Ecto neural progenitor cell (in vitro differentiated cells): ENCODE data around the gene DNAI7.

ENCODE experiments used
- DNase-seq: peaks from one replicate; pipeline ENCODE4 v3.0.0-alpha.2; 2018; ENCODE audit warnings: low spot score

DNAI7 gene

GRCh38 chr12:25101092-25101445 is 93.9 kb downstream of the DNAI7 start:
- no peak for DNase-seq

- DNase-seq: no peak
These were observed 94.5 kb downstream of the DNAI7 start for GRCh38 chr12:25100194-25101091.

- DNase-seq: no peak
These were observed 96.0 kb downstream of the DNAI7 start for GRCh38 chr12:25099010-25099409.

DNA sequence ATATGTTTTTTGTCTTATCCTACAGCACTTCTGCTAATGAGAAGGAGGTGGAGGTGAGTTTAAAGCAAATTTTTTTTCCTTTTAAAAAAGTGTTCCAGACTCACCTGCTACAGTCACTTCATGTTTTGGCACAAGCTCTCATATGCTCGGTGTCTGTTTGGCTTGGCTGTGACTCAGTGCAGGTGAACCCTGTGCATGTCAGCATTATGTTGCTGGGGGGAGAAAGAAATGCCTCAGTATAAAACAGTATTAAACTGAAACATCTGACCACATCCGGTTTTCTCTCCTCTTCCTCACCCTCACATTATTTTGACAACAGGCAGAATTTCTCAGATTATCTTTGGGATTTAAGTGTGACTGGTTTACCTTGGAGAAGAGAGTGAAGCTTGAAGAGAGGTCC is 105.2 kb downstream of the DNAI7 start:
- no peak for DNase-seq

DNA sequence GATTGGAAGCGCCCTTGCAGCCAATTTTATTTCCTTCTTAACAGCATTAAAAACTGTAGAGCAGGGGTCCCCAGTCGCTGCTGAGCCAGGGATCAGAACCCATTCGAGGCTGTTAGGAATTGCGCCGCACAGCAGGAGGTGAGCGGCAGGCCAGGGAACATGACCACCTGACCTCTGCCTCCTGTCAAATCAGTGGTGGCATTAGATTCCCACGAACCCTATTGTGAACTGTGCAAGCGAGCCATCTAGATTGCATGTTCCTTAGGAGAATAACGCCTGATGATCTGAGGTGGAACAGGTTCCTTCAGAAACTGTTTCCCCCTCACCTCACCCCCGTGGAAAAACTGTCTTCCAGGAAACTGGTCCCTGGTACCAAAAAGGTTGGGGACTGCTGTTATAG is 107.4 kb downstream of the DNAI7 start:
- no peak for DNase-seq

DNA sequence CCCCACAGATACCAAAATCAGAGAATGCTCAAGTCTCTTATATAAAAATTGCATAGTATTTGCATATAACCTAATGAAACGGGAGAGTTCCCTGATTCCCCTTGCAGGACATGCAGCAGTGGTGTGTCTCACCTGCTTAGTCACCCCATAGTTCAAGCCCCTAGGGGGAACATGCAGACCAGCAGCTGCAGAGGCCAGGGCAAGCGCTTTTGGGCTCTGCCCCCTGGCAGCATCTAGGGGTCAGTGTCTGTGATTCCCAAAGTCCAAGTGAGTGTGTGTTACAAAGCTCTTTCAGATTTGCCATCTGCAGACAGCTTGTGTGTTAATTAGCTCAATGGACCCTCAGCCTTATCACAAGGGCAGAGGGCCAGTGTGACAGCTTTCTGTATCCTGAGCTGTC is 110.1 kb downstream of the DNAI7 start:
- DNase-seq: no peak

- DNase-seq: no peak
These were observed 111.7 kb downstream of the DNAI7 start for GRCh38 chr12:25083211-25083610.

- DNase-seq: no peak
These were observed 112.3 kb downstream of the DNAI7 start for GRCh38 chr12:25082628-25083027.

GRCh38 chr12:25079393-25079792 is 115.6 kb downstream of the DNAI7 start:
- no peak for DNase-seq

- no peak for DNase-seq
These were observed 120.0 kb downstream of the DNAI7 start for GRCh38 chr12:25074954-25075353.

DNA sequence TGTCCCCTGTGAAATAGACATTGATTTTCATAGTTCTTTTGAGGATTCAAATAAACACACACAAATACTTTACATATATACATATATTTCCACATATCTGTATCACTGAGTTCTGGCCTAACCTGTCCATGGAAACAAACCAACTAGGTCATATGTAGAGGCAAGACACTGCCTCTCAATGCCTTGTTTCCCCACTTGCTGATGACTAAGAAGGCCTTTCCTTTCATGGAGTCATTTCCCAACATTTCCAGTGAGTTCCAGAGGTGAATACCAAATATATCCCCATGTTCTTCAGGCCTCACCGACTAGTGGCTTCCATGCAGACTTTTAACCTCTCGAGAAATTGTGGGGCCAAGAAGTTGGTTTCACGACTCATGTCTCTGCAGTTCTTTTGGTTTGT is 120.8 kb downstream of the DNAI7 start:
- DNase-seq: no peak

DNA sequence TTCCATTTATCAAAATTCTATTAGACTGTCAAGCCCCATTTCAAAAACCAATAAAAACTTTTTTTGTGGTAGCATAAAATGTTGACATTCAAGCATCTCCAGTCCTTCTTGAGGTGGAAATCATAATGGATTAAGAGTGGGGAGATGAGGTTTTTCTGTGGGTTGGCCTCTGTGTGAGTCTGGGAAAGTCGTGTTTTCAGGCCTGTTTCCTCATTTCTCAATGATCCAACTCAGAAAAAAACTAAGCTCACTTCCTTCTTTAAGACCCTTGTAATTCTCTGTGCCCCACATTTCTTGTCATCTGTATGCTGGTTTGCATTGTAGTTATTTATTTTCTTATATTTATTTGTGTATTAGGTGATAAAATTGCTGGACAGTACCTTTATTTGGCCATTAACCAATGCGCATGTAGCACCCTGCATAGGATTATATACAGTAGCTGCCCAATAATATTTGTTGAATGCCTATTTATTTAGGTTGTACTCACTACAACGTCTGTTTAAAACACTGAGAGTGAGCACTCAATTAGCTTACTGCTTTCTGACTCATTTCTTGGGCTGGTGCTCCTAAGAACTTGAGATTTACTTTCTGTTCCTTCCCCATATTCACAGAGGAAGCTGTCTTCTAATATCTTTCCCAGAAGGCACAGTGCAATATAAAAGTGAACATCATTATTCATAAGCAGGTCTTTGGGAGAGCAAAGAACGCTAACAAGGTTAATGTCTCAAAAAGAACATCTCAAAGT is 121.9 kb downstream of the DNAI7 start:
- no peak for DNase-seq

- no peak for DNase-seq
These were observed 123.6 kb downstream of the DNAI7 start for GRCh38 chr12:25071366-25071765.

- DNase-seq: no peak
These were observed 125.7 kb downstream of the DNAI7 start for GRCh38 chr12:25069224-25069623.

DNA sequence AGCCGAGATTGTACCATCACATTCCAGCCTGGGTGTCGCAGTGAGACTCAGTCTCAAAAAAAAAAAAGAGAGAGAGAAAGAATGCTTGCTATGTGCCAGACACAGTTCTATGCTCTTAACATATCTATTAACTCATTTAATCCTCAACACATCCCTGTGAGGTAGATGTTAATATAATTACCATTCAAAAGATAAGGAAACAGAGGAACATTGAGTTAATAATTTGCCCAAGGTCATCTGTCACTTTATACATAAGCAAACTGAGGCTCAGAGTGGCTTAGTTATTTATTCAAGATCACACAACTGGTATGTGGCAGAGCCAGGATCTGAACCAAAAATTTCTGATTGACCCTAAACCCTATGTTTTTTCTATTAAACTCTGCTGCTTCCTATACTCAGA is 129.9 kb downstream of the DNAI7 start:
- DNase-seq: no peak

DNA sequence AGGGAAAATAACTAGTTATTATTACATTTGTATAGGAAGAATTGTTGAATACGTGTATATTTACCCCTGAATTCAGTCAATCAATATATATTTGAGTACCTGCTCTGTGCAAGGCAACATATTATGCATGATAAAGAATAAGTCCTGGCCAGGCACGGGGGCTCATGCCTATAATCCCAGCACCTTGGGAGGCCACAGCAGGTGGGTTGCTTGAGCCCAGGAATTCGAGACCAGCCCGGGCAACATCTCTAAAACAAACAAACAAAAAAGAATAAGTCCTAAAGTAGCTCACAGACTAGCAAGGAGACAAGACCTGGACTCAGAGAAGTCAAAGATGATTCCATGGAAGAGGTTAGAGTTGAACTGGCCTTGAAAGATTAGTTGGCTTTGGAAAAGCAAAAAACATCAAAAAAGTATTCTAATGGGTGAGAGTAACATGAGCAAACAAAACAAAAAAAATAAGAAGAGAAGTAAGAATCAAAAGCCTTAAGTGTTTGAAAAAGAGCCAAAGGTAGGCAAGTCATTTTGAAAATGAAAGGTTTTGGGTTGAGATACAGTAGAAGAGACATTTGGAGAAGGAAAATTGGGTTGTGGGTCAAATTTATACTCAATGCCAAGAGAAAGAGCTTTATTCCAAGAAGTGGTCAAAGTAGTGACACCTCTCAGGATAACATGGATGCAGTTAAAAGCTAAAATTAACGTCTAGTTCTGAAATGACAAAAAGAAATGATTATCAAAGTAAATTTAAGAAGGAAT is 130.9 kb downstream of the DNAI7 start:
- no peak for DNase-seq

DNA sequence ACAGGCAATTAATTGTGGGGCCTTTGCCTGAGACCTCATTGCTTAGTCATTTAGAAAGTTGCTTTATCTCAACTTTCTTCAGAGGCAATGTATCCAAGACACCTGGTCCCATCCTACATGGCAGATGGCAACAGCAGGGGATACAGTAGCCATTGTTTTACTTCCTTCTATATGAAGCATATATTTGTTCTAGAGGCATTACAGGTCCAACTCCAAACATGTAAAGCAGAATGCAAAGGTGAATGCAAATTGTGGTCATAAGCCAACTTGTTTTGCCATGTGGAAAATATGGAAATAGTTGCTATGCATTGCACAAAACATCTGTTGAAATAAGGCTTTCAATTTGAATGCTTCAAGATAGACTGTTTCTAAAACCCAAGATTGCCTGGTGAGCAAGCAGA is 136.3 kb downstream of the DNAI7 start:
- DNase-seq: no peak
